Measurements from ENCODE around the gene PHKA1.

- TF ChIP-seq RAD21 (IDR thresholded peaks at IDR 0.05; ENCODE audit: low read depth) (no peak), YY1 (IDR thresholded peaks at IDR 0.05; ENCODE audit: low read depth) (no peak), USF1 (IDR thresholded peaks at IDR 0.05) (no peak), FOXM1 (IDR thresholded peaks at IDR 0.05; ENCODE audit: borderline replicate concordance, low read depth) (no peak), CEBPB (IDR thresholded peaks at IDR 0.05) (no peak), TEAD4 (IDR thresholded peaks at IDR 0.05) (no peak), MAX (IDR thresholded peaks at IDR 0.05) (no peak), TCF12 (IDR thresholded peaks at IDR 0.05; ENCODE audit: low read depth) (no peak), CREB1 (IDR thresholded peaks at IDR 0.05; ENCODE audit: low read depth) (no peak), TAF1 (IDR thresholded peaks at IDR 0.05; ENCODE audit: low read depth) (no peak)
- TF ChIP-seq, protein P1, sequence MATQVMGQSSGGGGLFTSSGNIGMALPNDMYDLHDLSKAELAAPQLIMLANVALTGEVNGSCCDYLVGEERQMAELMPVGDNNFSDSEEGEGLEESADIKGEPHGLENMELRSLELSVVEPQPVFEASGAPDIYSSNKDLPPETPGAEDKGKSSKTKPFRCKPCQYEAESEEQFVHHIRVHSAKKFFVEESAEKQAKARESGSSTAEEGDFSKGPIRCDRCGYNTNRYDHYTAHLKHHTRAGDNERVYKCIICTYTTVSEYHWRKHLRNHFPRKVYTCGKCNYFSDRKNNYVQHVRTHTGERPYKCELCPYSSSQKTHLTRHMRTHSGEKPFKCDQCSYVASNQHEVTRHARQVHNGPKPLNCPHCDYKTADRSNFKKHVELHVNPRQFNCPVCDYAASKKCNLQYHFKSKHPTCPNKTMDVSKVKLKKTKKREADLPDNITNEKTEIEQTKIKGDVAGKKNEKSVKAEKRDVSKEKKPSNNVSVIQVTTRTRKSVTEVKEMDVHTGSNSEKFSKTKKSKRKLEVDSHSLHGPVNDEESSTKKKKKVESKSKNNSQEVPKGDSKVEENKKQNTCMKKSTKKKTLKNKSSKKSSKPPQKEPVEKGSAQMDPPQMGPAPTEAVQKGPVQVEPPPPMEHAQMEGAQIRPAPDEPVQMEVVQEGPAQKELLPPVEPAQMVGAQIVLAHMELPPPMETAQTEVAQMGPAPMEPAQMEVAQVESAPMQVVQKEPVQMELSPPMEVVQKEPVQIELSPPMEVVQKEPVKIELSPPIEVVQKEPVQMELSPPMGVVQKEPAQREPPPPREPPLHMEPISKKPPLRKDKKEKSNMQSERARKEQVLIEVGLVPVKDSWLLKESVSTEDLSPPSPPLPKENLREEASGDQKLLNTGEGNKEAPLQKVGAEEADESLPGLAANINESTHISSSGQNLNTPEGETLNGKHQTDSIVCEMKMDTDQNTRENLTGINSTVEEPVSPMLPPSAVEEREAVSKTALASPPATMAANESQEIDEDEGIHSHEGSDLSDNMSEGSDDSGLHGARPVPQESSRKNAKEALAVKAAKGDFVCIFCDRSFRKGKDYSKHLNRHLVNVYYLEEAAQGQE (IDR thresholded peaks at IDR 0.05; ENCODE audit: low read depth), result no peak
These were observed 93.5 kb downstream of the PHKA1 start for GRCh38 chrX:72620550-72621145.

Data from Ishikawa (cell line).